CD4-positive, alpha-beta T cell treated with Interleukin-1 beta for 1 hour (primary cell): ENCODE measurements around the gene ZBTB49.
A peak's percentile ranks its signal among the peaks of the same experiment; 100 is the strongest.

ENCODE experiments used
- DNase-seq, 2 donors: peaks; one replicate each; pipeline ENCODE4 v3.0.0-alpha.2; 2020 to 2022

Gene ZBTB49

DNA sequence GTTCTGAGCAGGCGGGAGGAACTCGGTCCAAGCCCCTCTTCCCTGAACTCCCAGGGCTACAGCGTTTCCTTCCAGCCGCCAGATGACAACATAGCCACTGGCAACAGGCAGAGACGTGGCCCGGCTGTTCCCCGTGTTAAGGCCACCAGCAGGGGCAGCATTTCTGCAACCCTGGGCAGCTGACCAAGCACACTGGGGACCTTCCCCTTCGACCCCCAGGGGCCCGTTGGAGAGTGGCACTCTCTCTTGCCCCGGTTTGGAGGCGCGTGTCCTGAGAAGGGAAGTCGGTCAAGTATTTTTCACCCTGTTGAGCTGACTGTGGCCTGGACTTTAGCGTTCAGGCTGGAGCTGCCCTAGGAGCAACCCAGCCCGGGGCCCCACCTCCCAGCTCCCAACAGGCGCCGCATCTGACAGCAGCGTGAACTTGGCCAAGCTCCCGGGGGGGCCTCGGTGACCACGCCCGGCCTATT is 37.6 kb downstream of the ZBTB49 start:
- no peak for DNase-seq

DNA sequence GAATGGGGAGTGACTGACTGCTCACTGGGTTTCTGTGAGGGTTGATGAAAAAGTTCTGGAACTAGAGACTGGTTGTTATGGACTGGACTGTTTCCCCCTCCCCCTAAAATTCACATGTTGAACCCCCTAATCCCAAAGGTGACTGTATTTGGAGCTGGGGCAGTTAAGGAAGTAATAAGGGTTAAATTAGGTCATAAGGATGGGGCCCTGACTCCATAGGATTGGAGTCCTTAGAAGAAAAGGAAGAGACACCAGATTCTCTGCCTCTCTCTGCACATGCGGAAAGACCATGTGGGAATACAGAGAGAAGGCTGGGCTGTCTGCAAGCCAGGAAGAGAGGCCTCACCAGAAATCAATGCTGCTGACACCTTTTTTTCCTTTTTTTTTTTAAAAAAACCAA is 38.2 kb downstream of the ZBTB49 start:
- no peak for DNase-seq

DNA sequence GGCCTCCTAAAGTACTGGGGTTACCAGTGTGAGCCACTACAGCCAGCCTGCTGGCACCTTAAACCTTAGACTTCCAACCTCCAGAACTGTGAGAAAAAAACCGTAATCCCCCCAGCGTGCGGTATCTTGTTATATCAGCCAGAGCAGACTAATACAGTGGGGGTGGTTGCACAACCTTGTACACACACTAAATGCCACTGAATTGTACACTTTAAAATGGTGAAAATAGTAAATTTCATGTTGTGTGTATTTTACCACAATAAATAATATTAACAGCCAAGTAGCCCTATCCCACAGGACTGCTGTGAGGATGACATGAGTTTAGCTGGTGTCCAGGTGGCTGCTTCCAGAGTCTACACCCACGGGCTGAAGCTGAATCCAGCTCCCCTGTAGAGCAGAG is 38.8 kb downstream of the ZBTB49 start:
- no peak for DNase-seq

DNA sequence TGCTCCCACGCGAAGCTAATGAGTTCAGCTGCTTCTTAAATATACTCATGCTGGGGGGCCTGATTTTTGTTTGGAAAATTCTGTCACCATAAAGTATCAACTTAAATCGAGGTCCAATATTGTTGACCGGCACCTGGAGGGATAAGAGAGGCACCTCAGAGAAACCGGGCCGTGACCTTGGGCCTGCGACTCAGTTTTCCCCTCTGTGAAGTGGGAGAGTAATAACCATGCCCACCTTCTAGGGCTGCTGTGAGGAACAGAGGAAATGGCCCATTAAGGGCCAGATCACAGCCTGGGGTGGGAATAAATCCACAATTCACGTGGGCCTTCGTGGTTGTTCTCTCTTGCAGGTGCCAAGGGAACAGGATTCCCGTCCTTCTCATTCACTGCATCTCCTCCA is 39.4 kb downstream of the ZBTB49 start:
- no peak for DNase-seq

DNA sequence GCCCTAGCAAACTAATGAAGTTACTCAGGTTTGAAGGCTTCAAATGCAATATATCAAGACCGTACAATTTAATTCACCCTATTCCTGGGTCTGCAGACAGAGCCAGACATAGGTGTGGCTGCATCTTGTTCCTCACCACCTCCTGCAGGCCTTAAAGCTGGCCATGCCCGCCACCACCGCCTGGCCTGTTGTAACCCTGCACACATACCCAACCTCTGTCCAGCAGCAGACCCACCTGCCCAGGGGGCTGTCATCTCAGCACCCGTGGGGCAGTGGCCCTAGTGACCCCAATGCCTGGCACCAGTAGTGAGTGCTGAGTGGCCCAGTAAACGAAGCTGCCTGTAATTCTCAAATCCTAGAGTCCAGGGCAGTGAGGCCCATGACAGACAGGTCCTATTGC is 40.7 kb downstream of the ZBTB49 start:
- no peak for DNase-seq

DNA sequence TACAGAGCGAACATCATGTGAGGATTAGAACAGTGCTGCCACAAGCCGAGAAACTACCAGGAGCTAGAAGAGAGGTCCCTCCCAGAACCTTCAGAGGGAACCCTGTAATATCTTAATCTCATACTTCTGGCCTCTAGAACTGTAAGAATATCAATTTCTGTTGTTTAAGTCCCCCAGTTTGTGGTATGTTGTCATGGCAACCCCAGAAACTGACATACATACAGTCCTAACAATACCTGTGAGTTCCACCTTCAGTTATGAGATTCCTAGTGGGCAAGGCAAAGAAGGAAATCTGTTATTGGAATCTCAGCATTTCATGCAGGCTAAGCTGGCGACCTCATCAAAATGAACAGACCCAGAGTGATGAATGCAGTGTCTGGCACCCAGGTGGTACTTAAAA is 42.5 kb downstream of the ZBTB49 start:
- DNase-seq = no peak

DNA sequence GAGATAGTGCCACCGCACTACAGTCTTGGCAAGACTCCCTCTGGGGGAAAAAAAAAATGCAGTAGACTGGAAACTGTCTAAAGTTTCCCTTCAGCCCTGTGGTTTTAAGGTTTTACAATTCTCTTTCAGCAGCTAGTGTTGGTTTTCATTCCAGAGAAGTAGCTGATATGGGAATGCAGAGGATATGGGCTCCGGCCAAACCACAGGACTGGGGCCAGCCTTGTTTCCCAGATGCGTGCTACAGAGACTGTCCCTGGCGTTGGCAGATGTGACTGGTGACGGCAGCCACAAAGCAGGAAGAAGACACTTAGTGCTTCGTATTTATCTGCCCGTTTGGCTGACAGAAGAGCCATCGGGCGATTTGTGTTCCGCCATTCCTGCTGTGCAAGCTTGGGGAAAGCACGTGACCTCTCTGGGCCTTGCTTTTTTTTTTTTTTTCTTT is 43.2 kb downstream of the ZBTB49 start:
- DNase-seq = no peak

DNA sequence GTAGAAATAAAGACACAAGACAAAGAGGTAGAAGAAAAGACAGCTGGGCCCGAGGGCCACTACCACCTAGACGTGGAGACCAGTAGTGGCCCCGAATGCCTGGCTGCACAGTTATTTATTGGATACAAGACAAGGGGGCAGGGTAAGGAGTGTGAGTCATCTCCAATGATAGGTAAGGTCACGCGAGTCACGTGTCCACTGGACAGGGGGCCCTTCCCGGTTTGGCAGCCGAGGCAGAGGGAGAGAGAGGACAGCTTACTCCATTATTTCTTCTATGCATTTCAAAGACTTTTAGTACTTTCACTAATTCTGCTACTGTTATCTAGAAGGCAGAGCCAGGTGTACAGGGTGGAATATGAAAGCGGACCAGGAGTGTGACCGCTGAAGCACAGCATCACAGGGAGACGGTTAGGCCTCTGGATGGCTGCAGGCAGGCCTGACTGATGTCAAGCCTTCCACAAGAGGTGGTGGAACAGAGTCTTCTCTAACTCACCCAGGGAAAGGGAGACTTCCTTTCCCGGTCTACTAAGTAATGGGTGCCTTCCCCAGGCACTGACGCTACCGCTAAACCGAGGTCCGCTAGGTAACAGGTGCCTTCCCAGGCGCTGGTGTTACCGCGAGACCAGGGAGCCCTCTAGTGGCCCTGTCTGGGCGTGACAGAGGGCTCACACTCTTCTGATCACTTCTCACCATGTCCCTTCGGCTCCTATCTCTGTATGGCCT is 44.9 kb downstream of the ZBTB49 start:
- peak; percentile 75 to 79 for DNase-seq

DNA sequence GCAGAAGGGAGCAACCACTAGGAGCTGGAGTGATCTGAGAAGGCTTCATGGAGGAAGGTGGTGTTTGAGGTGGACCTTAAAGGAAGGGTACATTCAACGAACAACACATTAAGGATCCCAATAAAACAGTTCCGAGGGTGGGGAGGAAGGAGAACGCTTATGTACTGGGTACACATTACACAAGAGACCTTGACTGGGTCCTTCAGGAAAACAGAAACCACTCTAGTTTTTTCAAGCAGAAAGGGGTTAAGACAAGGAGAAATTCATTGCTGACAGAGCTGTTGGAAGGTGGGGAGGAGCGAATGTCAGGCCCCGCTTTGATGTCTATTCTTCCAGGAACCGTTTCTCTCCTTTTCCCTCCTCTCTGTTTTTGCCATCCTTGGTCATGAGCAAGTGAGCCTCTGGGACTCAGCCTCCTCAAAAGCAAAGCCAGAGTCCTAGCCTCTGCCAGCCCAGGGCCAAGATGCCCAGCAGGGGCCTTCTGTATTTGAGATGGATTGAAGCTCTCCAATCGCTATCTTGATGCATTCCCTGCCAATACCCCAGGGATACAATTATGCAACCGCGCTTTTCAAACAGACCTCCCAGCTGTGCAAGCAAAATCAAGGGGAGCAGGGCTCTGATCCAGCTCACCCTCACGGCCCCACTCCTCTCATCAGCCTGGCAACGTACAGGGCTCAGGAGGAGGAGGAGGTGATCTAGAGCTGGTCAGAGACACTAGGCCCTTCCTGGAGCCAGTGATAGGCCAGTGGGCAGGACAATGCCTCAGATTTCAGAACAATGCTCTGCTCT is 48.4 kb downstream of the ZBTB49 start:
- DNase-seq = no peak

DNA sequence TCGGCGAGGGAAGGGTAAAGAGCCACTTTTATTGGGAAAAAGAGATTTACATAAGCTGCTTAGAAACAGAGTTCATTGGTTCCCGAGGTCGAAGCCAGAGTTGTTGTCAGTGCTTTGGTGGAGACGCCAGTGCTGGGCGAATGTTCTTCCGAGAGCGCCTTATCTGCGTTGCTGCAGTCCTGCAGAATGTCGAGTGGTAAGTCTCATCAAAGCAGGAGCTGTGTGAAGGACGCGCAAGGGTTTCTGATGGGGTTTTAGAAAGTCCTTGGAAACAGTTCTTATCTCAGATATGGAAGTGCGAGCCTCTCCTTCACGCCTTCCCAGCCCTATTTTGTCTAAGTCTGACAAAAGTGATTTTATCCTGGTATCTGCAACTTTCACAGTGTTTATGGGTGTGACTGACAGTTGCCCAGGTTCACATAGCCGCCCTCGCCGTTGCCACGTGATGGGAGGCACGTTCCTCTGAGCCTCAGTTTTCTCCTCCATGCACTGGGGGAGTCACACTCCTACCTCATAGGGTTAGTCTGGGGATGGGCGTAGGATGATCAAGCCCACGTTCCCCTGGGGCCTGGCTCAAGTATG is 49.5 kb downstream of the ZBTB49 start:
- DNase-seq = no peak

DNA sequence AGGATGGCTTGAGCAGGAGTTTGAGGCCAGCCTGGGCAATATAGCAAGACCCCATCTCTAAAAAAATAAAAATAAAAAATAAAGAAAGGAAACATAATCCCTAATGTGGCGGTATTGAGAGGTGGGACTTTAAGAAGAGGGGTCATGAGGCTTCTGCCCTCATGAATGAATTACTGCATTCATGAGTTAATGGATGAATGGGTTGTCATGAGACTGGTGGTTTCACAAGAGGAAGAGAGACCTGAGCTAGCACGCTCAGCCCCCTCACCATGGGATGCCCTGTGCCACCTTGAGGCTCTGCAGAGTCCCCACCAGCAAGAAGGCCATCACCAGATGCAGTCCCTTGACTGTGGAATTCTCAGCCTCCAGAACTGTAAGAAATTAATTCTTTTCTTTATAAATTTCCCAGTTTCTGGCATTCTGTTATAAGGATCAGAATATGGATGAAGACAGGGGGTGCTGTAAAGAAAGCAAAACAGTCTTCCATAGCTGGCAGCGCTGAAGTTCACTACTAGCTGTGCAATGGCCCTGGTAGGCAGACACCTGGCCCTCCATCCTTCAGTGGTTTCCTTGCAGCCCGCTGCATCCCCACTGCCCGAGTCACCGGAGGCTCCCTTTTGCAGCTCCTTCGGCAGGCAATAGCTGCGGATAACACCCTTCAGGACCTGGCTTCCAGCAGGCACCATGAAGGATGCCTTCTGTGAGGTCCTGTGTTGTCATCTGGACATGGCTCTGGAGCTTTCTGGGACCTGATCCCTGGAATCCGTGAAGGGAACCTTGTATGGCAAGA is 52.0 kb downstream of the ZBTB49 start:
- no peak for DNase-seq

DNA sequence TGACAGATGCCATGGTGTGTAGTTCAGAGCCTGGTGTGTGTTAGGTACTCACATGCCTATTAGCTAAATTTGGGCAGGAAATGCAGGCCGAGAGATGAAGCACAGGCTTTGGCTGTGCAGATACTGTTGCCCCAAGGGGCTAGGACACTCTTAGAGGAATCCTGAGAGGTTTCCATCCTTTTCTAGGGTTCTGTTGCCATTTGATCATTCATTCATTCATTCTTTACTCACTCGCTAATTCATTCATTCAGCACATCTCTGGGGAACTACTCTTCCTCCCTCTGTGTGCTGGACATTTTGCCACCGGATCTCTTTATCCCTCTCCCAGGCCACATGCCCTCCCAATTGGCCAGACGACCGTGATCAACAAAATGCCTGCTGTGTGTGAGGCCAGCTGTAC is 53.0 kb downstream of the ZBTB49 start:
- DNase-seq = no peak

DNA sequence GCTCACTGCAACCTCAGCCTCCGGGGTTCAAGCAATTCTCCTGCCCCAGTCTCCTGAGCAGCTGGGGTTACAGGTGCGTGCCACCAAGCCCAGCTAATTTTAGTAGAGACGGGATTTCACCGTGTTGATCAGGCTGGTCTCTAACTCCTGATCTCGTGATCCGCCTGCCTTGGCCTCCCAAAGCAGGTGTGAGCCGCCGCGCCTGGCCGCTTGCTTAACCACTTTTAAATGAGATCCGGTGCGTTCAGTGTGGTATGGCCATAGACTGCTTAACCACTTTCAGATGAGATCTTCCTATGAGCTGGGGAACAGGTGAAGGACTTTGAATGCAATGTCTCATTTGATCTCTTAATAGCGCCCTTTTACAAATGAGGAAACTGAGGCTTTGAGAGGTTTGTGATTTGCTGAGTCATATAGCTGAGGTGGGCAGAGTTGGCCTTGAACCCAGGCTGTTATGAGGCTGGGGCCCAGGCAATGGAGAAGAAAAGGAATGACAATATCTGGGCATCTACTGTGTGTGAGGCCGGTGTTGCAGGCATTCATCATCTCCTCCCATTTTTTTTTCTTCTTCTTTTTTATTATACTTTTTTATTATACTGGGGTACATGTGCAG is 55.0 kb downstream of the ZBTB49 start:
- DNase-seq = peak in 1 of 2 donors; percentile 27

DNA sequence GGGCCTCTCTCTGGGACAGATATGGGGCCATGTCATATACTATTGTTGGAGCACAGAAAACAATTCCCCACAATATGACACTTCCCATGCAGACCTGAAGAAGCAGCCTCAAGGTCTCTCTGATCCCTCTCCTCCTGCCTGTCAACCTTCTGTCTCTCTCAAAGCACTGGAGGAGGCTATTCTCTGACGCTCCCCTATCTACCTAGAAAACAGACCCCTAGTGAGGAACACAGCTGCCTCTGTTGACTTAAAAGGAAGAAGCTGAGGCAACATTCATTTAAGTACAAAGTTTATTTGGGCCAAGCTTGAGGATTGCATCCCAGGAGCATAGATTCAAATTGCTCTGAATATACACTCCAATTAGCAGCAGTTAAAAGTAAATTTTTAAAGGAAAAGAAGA is 57.5 kb downstream of the ZBTB49 start:
- DNase-seq = no peak

DNA sequence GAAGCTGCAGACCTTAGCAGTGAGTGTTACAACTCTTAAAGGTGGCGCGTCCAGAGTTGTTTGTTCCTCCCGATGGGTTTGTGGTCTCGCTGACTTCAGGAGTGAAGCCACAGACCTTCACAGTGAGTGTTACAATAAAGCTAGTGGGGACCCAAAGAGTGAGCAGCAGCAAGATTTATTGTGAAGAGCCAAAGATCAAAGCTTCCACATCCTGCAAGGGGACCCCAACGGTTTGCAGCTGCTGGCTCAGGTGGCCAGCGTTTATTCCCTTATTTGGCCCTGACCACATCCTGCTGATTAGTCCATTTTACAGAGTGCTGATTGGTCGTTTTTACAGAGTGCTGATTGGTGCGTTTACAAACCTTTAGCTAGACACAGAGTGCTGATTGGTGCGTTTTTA is 58.5 kb downstream of the ZBTB49 start:
- peak; percentile 55 to 67 for DNase-seq

DNA sequence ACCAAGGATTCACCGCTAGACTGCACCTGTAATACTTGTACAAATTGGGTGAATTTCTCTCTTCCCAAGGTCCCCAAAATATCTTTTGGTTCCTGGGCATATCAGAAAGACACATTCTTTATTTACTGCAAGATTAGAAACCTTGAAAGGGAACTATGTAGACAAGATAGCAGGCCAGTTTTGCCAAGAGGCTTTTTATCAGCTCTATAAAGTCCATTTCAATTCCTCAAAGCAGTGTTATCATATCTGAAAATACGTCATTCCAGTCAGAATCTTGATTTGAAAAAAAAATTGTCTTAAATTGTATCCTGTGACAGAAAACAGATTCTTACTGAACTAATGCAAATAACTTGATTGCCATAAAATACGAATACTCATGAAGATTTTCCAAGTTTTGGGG is 59.8 kb downstream of the ZBTB49 start:
- no peak for DNase-seq

DNA sequence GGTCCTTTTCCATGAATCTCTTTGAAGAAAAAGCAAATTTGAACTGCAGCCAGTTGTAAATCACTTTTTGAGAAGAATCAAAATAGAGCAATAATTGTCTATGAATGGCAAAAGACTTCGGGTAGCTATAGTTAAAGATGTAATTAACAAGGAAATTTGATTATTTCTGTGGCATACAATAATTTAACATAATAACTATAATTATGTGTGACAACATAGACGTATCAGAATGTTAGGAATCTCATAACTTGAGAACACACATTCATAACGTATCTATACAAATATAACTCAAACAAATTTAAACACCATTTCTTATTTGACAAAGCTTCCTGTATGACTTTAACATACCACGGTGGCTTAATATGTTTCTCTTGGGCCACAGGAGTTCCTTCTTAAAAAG is 60.9 kb downstream of the ZBTB49 start:
- DNase-seq = no peak

DNA sequence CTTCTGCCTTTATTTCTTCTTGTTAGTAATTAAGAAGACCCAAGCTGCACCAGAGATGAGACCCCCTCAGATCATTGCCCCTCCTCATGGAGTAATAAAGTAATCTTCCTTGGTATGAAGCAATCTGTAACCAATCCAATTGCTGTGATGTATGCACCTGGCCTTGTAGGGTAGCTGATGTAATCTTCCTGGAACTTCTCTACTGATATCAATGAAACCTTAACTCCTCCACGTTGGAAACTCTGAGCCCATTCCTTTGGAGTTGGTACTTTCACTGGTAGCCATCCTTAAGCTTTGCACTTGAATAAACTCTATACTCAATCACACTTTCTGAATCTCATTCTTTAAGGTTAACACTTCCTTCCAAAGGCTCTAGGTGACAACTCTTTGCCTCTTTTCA is 65.3 kb downstream of the ZBTB49 start:
- DNase-seq = no peak

DNA sequence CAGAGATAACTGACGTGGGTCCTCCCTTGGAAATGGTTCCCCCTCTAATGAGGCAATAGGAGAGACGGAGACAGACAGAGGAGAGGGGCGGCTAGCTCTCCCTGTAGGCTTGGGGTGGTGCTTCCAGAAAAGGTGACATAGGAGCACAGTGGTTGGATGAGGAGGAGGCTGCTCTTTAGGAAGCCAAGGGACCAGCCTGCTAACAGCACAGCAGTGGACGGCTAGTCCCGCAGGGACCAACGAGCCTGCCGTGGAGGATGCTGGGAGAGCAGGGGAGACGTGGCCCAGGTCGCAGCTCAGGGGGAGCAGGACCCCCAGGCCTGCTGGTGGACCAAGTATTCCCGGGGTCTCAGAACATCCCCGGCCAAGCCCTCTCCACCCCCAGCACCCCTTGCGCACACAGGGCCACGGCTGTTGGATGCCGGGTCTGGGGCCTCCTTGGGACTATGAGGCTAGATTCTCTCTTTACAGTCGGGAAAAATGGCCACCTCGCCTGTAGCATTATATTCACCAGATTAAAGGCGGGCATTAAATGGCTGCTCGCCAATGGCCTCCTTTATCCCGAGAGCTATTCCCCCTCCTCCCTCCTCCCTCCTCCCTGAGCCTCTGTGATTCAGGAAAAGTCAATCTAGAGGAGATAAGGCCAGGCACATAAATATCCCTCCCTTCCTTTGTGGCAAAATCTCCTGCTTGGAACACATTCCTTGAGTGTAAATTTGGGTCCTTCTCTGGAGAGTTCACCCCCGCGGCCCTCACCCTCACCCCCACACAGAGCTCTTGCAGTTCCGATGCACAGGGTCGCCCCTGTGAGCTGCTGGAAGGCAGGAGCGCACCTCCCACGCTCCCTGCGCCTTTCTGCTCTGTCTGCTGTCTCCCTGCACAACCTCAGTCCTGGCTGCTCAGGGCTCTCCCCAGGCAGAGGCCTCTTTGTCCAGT is 66.3 kb downstream of the ZBTB49 start:
- DNase-seq = no peak

DNA sequence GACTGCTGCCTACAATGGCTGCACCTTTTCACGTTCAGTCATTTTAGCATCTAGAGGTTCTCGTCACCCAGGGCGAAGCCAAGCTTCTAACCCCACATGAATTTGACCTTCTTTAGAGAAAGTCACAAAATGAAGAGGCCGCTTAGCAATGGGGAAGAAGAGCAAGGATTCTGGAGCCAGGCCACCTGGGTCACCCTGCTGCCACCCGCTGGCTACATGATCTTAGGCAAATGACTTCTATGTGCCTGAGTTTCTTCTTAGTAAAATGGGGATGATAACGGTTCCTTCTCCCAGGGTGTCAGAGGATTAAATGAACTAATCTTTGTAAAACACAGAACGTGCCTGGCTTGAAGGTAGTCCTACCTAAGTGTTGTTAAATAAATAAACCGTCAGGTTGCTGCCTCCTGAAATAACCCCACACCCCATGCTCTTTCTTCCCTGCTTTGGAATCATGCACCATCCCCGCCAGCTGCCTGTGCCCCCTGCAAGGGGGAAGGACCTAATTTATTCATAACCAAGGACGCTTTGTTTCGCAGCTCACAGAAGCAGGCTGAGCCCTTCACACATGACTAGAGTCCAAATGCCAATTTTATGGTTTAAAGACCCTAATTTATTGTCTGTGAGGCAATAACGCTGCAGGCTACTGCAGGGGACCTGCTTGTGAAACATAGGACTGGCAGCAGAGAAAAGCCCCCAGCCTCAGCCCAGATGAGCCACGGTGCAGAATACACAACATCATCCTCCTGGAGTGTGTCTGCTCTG is 68.2 kb downstream of the ZBTB49 start:
- DNase-seq = no peak

DNA sequence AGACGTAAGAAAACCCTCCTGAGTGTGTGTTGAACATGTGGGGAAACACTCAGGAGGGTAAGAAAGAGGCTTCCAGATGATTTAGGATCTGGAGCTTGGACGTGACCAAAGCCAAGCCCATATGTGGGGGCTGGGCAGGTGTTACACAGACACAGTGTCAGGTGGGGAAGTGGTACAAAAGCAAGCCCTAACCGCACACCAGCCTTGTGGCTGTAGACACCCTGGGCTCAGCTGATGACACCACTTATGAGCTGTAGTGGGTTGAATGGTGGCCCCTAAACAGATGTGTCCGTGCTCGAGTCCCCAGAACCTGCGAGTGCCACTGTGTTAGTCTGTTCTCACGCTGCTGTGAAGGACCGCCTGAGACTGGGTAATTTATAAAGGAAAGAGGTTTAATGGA is 71.8 kb downstream of the ZBTB49 start:
- no peak for DNase-seq
